ENCODE measurements around the gene HVCN1.
A peak's percentile ranks its signal among the peaks of the same experiment; 100 is the strongest.

Gene HVCN1

GRCh38 chr12:110704231-110704630, 15.3 kb upstream of the HVCN1 start:
- no peaks in the 10 kb centered on the region for H3K4me1 ChIP-seq (ENCODE audit: control insufficient read depth, insufficient read depth, low read length, poor library complexity, severe bottlenecking)
- no peak for DNase-seq

GRCh38 chr12:110702081-110702480, 13.2 kb upstream of the HVCN1 start:
- H3K4me1 ChIP-seq (ENCODE audit: control insufficient read depth, insufficient read depth, low read length, poor library complexity, severe bottlenecking) = no peaks in the 10 kb centered on the region
- H3K36me3 ChIP-seq (ENCODE audit: control insufficient read depth, insufficient read depth, low read length) = no peaks in the 10 kb centered on the region
- H3K9me3 ChIP-seq (ENCODE audit: control insufficient read depth, low read length) = no peaks in the 10 kb centered on the region
- DNase-seq = no peak
- no peaks in the 10 kb centered on the region for H3K27me3 ChIP-seq (replicated peaks; ENCODE audit: control insufficient read depth, insufficient read depth, low read length, poor library complexity, severe bottlenecking)
- H3K27ac ChIP-seq (ENCODE audit: insufficient read depth, low read length, poor library complexity, severe bottlenecking) = no peak overlapping the region
- H3K4me3 ChIP-seq (ENCODE audit: insufficient read depth, low read depth, low read length, poor library complexity, severe bottlenecking) = no peak overlapping the region

More at GRCh38 chr12:110704231-110704630, 15.3 kb upstream of the HVCN1 start:
- Histone ChIP-seq H3K9me3 (ENCODE audit: control insufficient read depth, low read length) (no peaks in the 10 kb centered on the region), H3K27ac (ENCODE audit: insufficient read depth, low read length, poor library complexity, severe bottlenecking) (no peak overlapping the region), H3K36me3 (ENCODE audit: control insufficient read depth, insufficient read depth, low read length) (no peaks in the 10 kb centered on the region), H3K4me3 (ENCODE audit: insufficient read depth, low read depth, low read length, poor library complexity, severe bottlenecking) (no peak overlapping the region), H3K27me3 (replicated peaks; ENCODE audit: control insufficient read depth, insufficient read depth, low read length, poor library complexity, severe bottlenecking) (no peaks in the 10 kb centered on the region)

GRCh38 chr12:110699591-110700445, 10.9 kb upstream of the HVCN1 start:
- H3K36me3 ChIP-seq (ENCODE audit: control insufficient read depth, insufficient read depth, low read length) = no peaks in the 10 kb centered on the region
- H3K27ac ChIP-seq (ENCODE audit: insufficient read depth, low read length, poor library complexity, severe bottlenecking) = no peak overlapping the region
- H3K27me3 ChIP-seq (replicated peaks; ENCODE audit: control insufficient read depth, insufficient read depth, low read length, poor library complexity, severe bottlenecking) = no peaks in the 10 kb centered on the region
- H3K9me3 ChIP-seq (ENCODE audit: control insufficient read depth, low read length) = no peaks in the 10 kb centered on the region
- no peak for DNase-seq
- no peaks in the 10 kb centered on the region for H3K4me1 ChIP-seq (ENCODE audit: control insufficient read depth, insufficient read depth, low read length, poor library complexity, severe bottlenecking)
- H3K4me3 ChIP-seq (ENCODE audit: insufficient read depth, low read depth, low read length, poor library complexity, severe bottlenecking) = no peak overlapping the region

GRCh38 chr12:110698171-110698902, 9.4 kb upstream of the HVCN1 start:
- Histone ChIP-seq H3K4me1 (ENCODE audit: control insufficient read depth, insufficient read depth, low read length, poor library complexity, severe bottlenecking) (no peaks in the 10 kb centered on the region), H3K4me3 (ENCODE audit: insufficient read depth, low read depth, low read length, poor library complexity, severe bottlenecking) (no peak overlapping the region)

GRCh38 chr12:110697236-110697635, 8.3 kb upstream of the HVCN1 start:
- H3K9me3 ChIP-seq (ENCODE audit: control insufficient read depth, low read length) = no peaks in the 10 kb centered on the region
- H3K36me3 ChIP-seq (ENCODE audit: control insufficient read depth, insufficient read depth, low read length) = no peaks in the 10 kb centered on the region
- no peaks in the 10 kb centered on the region for H3K27me3 ChIP-seq (replicated peaks; ENCODE audit: control insufficient read depth, insufficient read depth, low read length, poor library complexity, severe bottlenecking)
- H3K4me3 ChIP-seq (ENCODE audit: insufficient read depth, low read depth, low read length, poor library complexity, severe bottlenecking) = no peak overlapping the region
- no peaks in the 10 kb centered on the region for H3K4me1 ChIP-seq (ENCODE audit: control insufficient read depth, insufficient read depth, low read length, poor library complexity, severe bottlenecking)
- no peak for DNase-seq
- no peak overlapping the region for H3K27ac ChIP-seq (ENCODE audit: insufficient read depth, low read length, poor library complexity, severe bottlenecking)

More at GRCh38 chr12:110698171-110698902, 9.4 kb upstream of the HVCN1 start:
- Histone ChIP-seq H3K27me3 (replicated peaks; ENCODE audit: control insufficient read depth, insufficient read depth, low read length, poor library complexity, severe bottlenecking) (no peaks in the 10 kb centered on the region), H3K27ac (ENCODE audit: insufficient read depth, low read length, poor library complexity, severe bottlenecking) (no peak overlapping the region), H3K9me3 (ENCODE audit: control insufficient read depth, low read length) (no peaks in the 10 kb centered on the region), H3K36me3 (ENCODE audit: control insufficient read depth, insufficient read depth, low read length) (no peaks in the 10 kb centered on the region)
- peak; percentile 43 to 56 (median 46) for DNase-seq

GRCh38 chr12:110696283-110696682, 7.4 kb upstream of the HVCN1 start:
- H3K27me3 ChIP-seq (replicated peaks; ENCODE audit: control insufficient read depth, insufficient read depth, low read length, poor library complexity, severe bottlenecking) = no peaks in the 10 kb centered on the region
- no peaks in the 10 kb centered on the region for H3K36me3 ChIP-seq (ENCODE audit: control insufficient read depth, insufficient read depth, low read length)
- DNase-seq = no peak
- no peak overlapping the region for H3K27ac ChIP-seq (ENCODE audit: insufficient read depth, low read length, poor library complexity, severe bottlenecking)
- no peak overlapping the region for H3K4me3 ChIP-seq (ENCODE audit: insufficient read depth, low read depth, low read length, poor library complexity, severe bottlenecking)
- H3K4me1 ChIP-seq (ENCODE audit: control insufficient read depth, insufficient read depth, low read length, poor library complexity, severe bottlenecking) = no peaks in the 10 kb centered on the region
- H3K9me3 ChIP-seq (ENCODE audit: control insufficient read depth, low read length) = no peaks in the 10 kb centered on the region

- no peak for DNase-seq
- no peaks in the 10 kb centered on the region for H3K27me3 ChIP-seq (replicated peaks; ENCODE audit: control insufficient read depth, insufficient read depth, low read length, poor library complexity, severe bottlenecking)
- no peaks in the 10 kb centered on the region for H3K9me3 ChIP-seq (ENCODE audit: control insufficient read depth, low read length)
- H3K4me1 ChIP-seq (ENCODE audit: control insufficient read depth, insufficient read depth, low read length, poor library complexity, severe bottlenecking) = peaks cover 8% of the 10 kb centered on the region
- no peak overlapping the region for H3K27ac ChIP-seq (ENCODE audit: insufficient read depth, low read length, poor library complexity, severe bottlenecking)
- no peak overlapping the region for H3K4me3 ChIP-seq (ENCODE audit: insufficient read depth, low read depth, low read length, poor library complexity, severe bottlenecking)
- no peaks in the 10 kb centered on the region for H3K36me3 ChIP-seq (ENCODE audit: control insufficient read depth, insufficient read depth, low read length)
These were observed 5.5 kb upstream of the HVCN1 start for GRCh38 chr12:110694330-110694901.

GRCh38 chr12:110693731-110694130, 4.8 kb upstream of the HVCN1 start:
- H3K36me3 ChIP-seq (ENCODE audit: control insufficient read depth, insufficient read depth, low read length) = no peaks in the 10 kb centered on the region
- no peak overlapping the region for H3K4me3 ChIP-seq (ENCODE audit: insufficient read depth, low read depth, low read length, poor library complexity, severe bottlenecking)
- H3K27me3 ChIP-seq (replicated peaks; ENCODE audit: control insufficient read depth, insufficient read depth, low read length, poor library complexity, severe bottlenecking) = no peaks in the 10 kb centered on the region
- H3K4me1 ChIP-seq (ENCODE audit: control insufficient read depth, insufficient read depth, low read length, poor library complexity, severe bottlenecking) = peaks cover 9% of the 10 kb centered on the region
- H3K27ac ChIP-seq (ENCODE audit: insufficient read depth, low read length, poor library complexity, severe bottlenecking) = no peak overlapping the region
- H3K9me3 ChIP-seq (ENCODE audit: control insufficient read depth, low read length) = no peaks in the 10 kb centered on the region
- no peak for DNase-seq

- Histone ChIP-seq H3K27me3 (replicated peaks; ENCODE audit: control insufficient read depth, insufficient read depth, low read length, poor library complexity, severe bottlenecking) (no peaks in the 10 kb centered on the region), H3K4me1 (ENCODE audit: control insufficient read depth, insufficient read depth, low read length, poor library complexity, severe bottlenecking) (peaks cover 14% of the 10 kb centered on the region), H3K27ac (ENCODE audit: insufficient read depth, low read length, poor library complexity, severe bottlenecking) (no peak overlapping the region), H3K36me3 (ENCODE audit: control insufficient read depth, insufficient read depth, low read length) (no peaks in the 10 kb centered on the region), H3K9me3 (ENCODE audit: control insufficient read depth, low read length) (no peaks in the 10 kb centered on the region), H3K4me3 (ENCODE audit: insufficient read depth, low read depth, low read length, poor library complexity, severe bottlenecking) (no peak overlapping the region)
- DNase-seq = no peak
These were observed 1.2 kb upstream of the HVCN1 start for GRCh38 chr12:110690127-110690430.
